ENCODE results near the gene MAMDC2. TPM values are rescaled to one million over a fixed set of nuclear protein-coding genes. Genes with fewer than 3 reads are reported as not detected.

MAMDC2 gene
- total RNA-seq, 1 donor from 2014 or later, result 3.4 TPM

GRCh38 chr9:70107558-70107957 lies 63.9 kb downstream of the MAMDC2 start:
- no peak for TF ChIP-seq CTCF (IDR thresholded peaks at IDR 0.05)

GRCh38 chr9:70108181-70108580 lies 64.5 kb downstream of the MAMDC2 start:
- peaks cover 0 to 3% of the 10 kb centered on the region in 2 donors for H3K36me3 ChIP-seq
- no peak for DNase-seq (ENCODE audit: low spot score in 2 of 2)
- H3K4me3 ChIP-seq, result no peak overlapping the region
- no peaks in the 10 kb centered on the region for H3K9me3 ChIP-seq
- intact Hi-C loops (cut with DNase I), result no loop called here
- H3K4me1 ChIP-seq, result no peaks in the 10 kb centered on the region
- no peak for TF ChIP-seq CTCF (IDR thresholded peaks at IDR 0.05)
- no peak overlapping the region for H3K27ac ChIP-seq
- no peaks in the 10 kb centered on the region for H3K27me3 ChIP-seq

More at GRCh38 chr9:70107558-70107957, 63.9 kb downstream of the MAMDC2 start:
- no peaks in the 10 kb centered on the region for H3K27me3 ChIP-seq
- no peaks in the 10 kb centered on the region for H3K4me1 ChIP-seq
- no peaks in the 10 kb centered on the region for H3K9me3 ChIP-seq
- no peak overlapping the region for H3K4me3 ChIP-seq
- DNase-seq (ENCODE audit: low spot score in 2 of 2), result no peak
- intact Hi-C loops (cut with DNase I), result no loop called here
- H3K27ac ChIP-seq, result no peak overlapping the region
- H3K36me3 ChIP-seq, result peaks cover 0 to 3% of the 10 kb centered on the region in 2 donors

GRCh38 chr9:70110194-70111041 lies 66.8 kb downstream of the MAMDC2 start:
- Histone ChIP-seq H3K36me3 (peaks cover 0 to 3% of the 10 kb centered on the region in 2 donors), H3K9me3 (no peaks in the 10 kb centered on the region), H3K27ac (no peak overlapping the region), H3K4me1 (no peaks in the 10 kb centered on the region), H3K27me3 (no peaks in the 10 kb centered on the region), H3K4me3 (no peak overlapping the region)
- DNase-seq (ENCODE audit: low spot score in 2 of 2), result no peak
- TF ChIP-seq CTCF (IDR thresholded peaks at IDR 0.05), result no peak
- intact Hi-C loops (cut with DNase I), result loop anchor here (1.0 to 5.0 kb wide), 2 partner anchors 68 to 138 kb away; partner anchors contain the start of gene MAMDC2

GRCh38 chr9:70111042-70111602 lies 67.5 kb downstream of the MAMDC2 start:
- peak; percentile 74 to 90 (median 79) for TF ChIP-seq CTCF (IDR thresholded peaks at IDR 0.05)
- Histone ChIP-seq H3K36me3 (peaks cover 0 to 3% of the 10 kb centered on the region in 2 donors), H3K4me3 (no peak overlapping the region), H3K9me3 (no peaks in the 10 kb centered on the region), H3K4me1 (no peaks in the 10 kb centered on the region), H3K27me3 (no peaks in the 10 kb centered on the region), H3K27ac (no peak overlapping the region)
- peak in 1 of 2 donors; percentile 85 for DNase-seq (ENCODE audit: low spot score in 2 of 2)
- intact Hi-C loops (cut with DNase I), result loop anchor here (1.0 to 5.0 kb wide), 2 partner anchors 69 to 139 kb away; partner anchors contain the start of gene MAMDC2

- no peak overlapping the region for H3K27ac ChIP-seq
- intact Hi-C loops (cut with DNase I), result loop anchor here (1.0 to 5.0 kb wide), 2 partner anchors 69 to 139 kb away; partner anchors contain the start of gene MAMDC2
- no peaks in the 10 kb centered on the region for H3K9me3 ChIP-seq
- no peak for TF ChIP-seq CTCF (IDR thresholded peaks at IDR 0.05)
- H3K27me3 ChIP-seq, result no peaks in the 10 kb centered on the region
- no peaks in the 10 kb centered on the region for H3K4me1 ChIP-seq
- peaks cover 0 to 3% of the 10 kb centered on the region in 2 donors for H3K36me3 ChIP-seq
- no peak for DNase-seq (ENCODE audit: low spot score in 2 of 2)
- no peak overlapping the region for H3K4me3 ChIP-seq
These were observed 68.1 kb downstream of the MAMDC2 start for GRCh38 chr9:70111641-70112236.

Measured in ascending aorta (tissue), 2 donors.